CD1c-positive myeloid dendritic cell (primary cell): ENCODE measurements around the gene GARNL3.
A peak's percentile ranks its signal among the peaks of the same experiment; 100 is the strongest.

Source experiments
- DNase-seq: peaks from one replicate; pipeline ENCODE4 v3.0.0-alpha.2; 2016; ENCODE audit errors: extremely low spot score

The GARNL3 gene

GRCh38 chr9:127404631-127405030 is 140.1 kb downstream of the GARNL3 start:
- DNase-seq: no peak

- no peak for DNase-seq
These were observed 141.0 kb downstream of the GARNL3 start for GRCh38 chr9:127405344-127406125.

GRCh38 chr9:127406799-127407491 is 142.4 kb downstream of the GARNL3 start:
- DNase-seq: no peak

- no peak for DNase-seq
These were observed 142.9 kb downstream of the GARNL3 start for GRCh38 chr9:127407492-127407843.

DNA sequence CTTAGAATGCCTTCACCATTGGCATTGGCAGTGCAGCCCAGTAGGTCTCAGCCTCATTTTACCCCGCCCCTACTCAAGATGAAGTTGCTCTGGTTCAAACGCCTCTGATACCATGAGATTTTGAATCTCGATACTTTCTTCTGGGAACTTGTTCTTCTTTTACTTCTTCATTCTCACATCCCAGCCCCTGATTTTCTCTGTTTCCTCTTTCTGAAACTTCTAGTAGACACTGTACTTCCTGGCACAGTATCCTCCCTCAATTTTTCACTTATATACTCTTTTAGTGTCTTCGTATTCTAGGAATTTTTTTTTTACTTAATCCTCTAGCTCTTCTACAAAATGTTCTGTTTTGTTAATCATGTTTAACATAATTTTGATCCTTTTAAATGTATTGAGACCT is 146.5 kb downstream of the GARNL3 start:
- DNase-seq: peak; percentile 67

DNA sequence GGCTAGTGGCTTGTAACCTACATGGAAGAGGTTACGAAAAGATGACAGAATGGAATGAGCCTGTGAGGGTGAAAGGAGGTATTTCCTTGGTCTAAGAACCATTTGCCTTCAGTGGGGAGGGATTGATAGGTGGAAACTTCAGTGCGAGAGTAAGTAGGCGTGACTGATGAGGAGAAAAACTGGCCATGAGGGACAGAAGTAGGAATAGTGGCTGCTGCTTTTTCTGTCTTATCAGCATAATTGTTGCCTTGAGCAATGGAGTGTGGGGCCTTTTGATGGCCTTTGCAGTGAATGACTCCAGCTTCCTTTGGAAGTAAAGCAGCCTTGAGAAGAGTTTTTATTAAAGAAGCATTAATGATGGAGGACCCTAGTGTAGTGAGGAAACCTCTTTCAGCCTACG is 150.6 kb downstream of the GARNL3 start:
- no peak for DNase-seq

DNA sequence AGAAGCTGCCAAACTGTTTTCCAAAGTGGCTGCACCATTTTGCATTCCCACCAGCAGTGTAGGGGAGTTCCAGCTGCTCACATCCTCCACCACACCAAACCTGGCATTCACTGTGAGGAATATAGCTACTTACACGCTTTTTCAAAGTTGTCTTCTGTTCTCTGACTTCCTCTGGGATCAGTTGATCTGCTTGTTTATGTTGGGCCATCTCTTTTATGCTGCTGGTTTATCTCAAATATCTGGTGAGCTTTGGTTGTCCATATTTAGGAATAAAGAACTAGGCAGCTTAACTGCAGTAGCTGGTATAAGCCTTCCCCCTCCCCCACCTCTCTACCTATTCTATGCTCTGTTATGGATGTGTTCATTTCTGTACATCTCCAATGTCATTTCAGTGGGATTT is 151.1 kb downstream of the GARNL3 start:
- DNase-seq: no peak

- no peak for DNase-seq
These were observed 152.8 kb downstream of the GARNL3 start for GRCh38 chr9:127417131-127418036.

DNA sequence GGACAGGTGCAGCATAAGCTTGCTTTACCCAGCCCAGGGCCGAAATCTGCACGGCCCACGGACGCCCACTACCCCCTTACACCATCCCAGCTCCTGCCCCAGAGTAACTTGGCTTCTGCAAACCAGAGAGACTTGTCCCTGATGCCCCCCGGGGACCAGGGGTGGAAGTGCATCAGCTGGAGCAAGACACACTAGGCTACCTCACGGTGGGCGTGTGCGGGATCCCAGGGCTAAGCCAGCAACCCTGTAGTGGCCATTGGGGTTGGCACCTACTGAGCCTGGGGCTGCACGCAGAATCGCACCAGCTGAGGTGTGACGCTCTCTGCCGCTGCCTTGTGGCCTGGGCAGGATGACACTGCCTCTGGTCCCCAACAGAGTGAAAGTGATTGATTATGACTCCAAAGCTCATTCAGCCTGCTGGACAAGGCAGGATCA is 153.5 kb downstream of the GARNL3 start:
- DNase-seq: peak; percentile 45

DNA sequence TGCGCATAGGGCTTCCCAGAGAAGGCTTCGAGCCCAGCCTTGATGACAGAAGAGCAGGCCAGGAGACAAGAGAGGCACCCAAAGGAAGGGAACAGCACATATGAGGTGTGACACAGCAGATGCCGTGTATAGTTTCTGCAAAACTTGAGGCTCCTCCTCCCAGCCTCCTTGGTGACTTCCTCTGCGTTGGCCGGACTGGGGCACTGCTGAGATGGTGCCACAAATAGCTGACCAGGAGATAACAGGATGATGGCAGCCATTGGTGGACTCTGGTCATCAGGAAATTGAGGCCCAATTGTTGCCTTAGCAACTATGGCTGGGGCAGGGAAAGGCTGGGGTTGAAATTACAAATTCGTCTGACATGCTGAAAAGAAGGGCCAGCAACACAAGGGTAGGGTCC is 154.8 kb downstream of the GARNL3 start:
- peak; percentile 26 for DNase-seq

GRCh38 chr9:127421057-127421456 is 156.5 kb downstream of the GARNL3 start:
- DNase-seq: no peak

GRCh38 chr9:127422133-127422782 is 157.7 kb downstream of the GARNL3 start:
- DNase-seq: no peak

- no peak for DNase-seq
These were observed 158.2 kb downstream of the GARNL3 start for GRCh38 chr9:127422787-127423186.

- no peak for DNase-seq
These were observed 158.9 kb downstream of the GARNL3 start for GRCh38 chr9:127423476-127423933.

- peak; percentile 94 for DNase-seq
These were observed 159.5 kb downstream of the GARNL3 start, which contains the start of gene ZNF79 for GRCh38 chr9:127423934-127424675. ZNF79 (plus strand) TSS chr9:127424382; CDS start chr9:127424788, 406 bp downstream.

- no peak for DNase-seq
These were observed 160.1 kb downstream of the GARNL3 start for GRCh38 chr9:127424676-127424999.

DNA sequence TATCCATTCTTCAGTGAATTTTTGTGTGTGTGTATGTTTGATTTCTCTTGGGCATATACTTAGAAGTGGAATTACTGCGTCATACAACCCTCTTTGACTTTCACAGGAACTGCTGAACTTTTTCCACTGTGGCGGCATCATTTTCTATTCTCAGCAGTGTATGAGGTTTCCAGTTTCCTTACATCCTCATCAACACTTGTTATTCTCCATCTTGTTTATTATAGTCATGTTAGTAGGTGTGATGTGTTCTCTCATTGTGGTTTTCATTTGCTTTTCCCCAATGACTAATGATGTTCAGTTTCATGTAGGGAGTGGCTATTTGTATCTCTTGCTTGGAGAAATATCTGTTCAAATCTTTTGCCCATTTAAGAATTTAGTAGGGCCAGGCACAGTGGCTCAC is 162.2 kb downstream of the GARNL3 start:
- no peak for DNase-seq

DNA sequence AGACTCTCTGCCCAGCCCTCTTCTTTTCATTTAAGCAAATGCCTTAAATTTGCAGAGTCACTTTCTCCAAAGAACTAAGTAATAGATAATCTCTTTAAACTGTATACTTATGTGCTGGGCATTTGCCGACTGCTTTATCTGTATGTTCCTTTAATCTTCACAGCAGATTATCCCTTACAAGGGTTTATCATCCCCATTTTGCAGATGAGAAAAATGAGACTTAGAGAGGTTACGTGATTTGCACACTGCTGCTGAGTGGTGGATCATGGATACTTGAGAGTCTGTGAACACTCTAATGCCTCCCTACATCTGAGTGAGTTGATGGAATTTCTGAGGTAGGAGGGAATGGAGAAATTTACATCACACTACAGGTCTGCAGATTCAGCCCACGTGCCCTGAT is 163.8 kb downstream of the GARNL3 start:
- DNase-seq: no peak

- DNase-seq: no peak
These were observed 165.8 kb downstream of the GARNL3 start for GRCh38 chr9:127430415-127430814.

DNA sequence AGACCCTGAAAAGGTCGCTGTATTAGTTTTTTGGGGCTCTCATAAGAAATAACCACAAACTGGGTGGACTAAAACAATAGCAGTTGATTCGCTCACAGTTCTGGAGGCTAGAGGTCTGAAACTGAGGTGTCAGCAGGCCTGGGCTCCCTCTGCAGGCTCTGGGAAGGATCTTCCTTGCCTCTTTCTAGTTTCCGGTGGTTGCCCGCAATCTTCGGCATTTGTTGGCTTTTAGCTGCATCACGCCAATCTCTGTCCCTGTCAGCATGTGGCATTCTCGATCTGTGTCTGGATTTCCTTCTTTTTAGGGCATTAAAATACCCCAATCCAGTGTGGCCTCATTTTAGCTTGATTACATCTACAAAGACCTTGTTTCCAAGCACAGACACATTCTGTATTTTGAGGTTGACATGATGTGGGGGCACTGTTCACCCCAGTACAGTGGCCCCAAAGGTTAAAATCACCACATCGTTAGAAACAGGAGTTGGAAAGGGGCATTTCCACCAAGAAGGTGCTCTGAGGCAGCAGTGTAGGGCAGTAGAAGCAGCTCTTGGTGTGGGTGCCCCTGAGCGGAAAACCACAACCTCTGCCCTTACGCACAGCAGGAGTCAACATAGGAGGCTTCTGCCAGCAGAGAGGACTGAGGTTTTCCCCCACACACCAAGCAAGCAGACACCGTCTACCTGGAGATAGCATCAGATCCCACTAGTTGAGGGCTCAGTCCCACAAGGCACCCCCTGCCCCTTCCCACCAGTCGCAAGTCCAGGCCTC is 173.1 kb downstream of the GARNL3 start:
- no peak for DNase-seq
